Vagina (tissue), 2 donors: ENCODE measurements around the gene MPPED1.

Experiments
- CTCF ChIP-seq, 3 experiments: fragments of 450-650 bp in 2 of 3; fragments of 200-600 bp in 1 of 3; sonication (generic) in 1 of 3; IDR thresholded peaks; one replicate each; pipeline ENCODE4 v1.5.1; 2017 to 2019; ENCODE audit warnings: antibody characterized with exemption in 3 of 3, mild to moderate bottlenecking in 2 of 3, moderate library complexity in 2 of 3
- POLR2A ChIP-seq, 2 donors: fragments of 450-650 bp; IDR thresholded peaks; one replicate each; pipeline ENCODE4 v1.6.1; 2017; ENCODE audit warnings: antibody characterized with exemption in 2 of 2, mild to moderate bottlenecking in 2 of 2, moderate library complexity in 2 of 2
- POLR2AphosphoS5 ChIP-seq, 2 donors: sonication (generic); formaldehyde crosslinking; IDR thresholded peaks; one replicate each; pipeline ENCODE4 v1.9.0; 2017; ENCODE audit warnings: antibody characterized with exemption in 2 of 2, mild to moderate bottlenecking in 2 of 2, low read depth in 1 of 2; ENCODE audit not compliant: insufficient read depth in 1 of 2

- TF ChIP-seq POLR2A (IDR thresholded peaks at IDR 0.05) (no peak), CTCF (IDR thresholded peaks at IDR 0.05) (no peak), POLR2AphosphoS5 (IDR thresholded peaks at IDR 0.05; ENCODE audit: insufficient read depth in 1 of 2, low read depth in 1 of 2) (no peak)
These were observed 138.3 kb downstream of the MPPED1 start for GRCh38 chr22:43550024-43550620.
